Upper lobe of left lung (tissue), 6 donors: ENCODE measurements around the gene GFPT2. TPM values are rescaled to one million over a fixed set of nuclear protein-coding genes. Genes with fewer than 3 reads are reported as not detected.

Experiments
- ATAC-seq, 2 donors: fragments of 200-7000 bp; cut with Tn5 transposase; one replicate each; pipeline ENCODE4 v1.9.1; 2022; ENCODE audit warnings: mild to moderate bottlenecking in 2 of 2, moderate library complexity in 2 of 2; ENCODE audit not compliant: low FRiP score in 2 of 2
- DNase-seq, 2 donors: peaks; one replicate each; pipeline ENCODE4 v3.0.0-alpha.2; 2019 to 2020
- H3K27ac ChIP-seq, 4 donors: fragments of 200-600 bp; sonication (generic); one replicate each; pipeline ENCODE4 v1.5.1; 2016 to 2019
- H3K27me3 ChIP-seq, 4 donors: fragments of 200-600 bp; sonication (generic); one replicate each; pipeline ENCODE4 v1.5.1; 2017 to 2019
- H3K36me3 ChIP-seq, 4 donors: fragments of 200-600 bp; sonication (generic); one replicate each; pipeline ENCODE4 v1.5.1; 2016 to 2019
- H3K4me1 ChIP-seq, 4 donors: fragments of 200-600 bp; sonication (generic); one replicate each; pipeline ENCODE4 v1.5.1; 2018 to 2019
- H3K4me3 ChIP-seq, 4 donors: fragments of 200-600 bp; sonication (generic); one replicate each; pipeline ENCODE4 v1.5.1; 2017 to 2019; ENCODE audit warnings: mild to moderate bottlenecking in 2 of 4, moderate library complexity in 1 of 4
- H3K9me3 ChIP-seq, 4 donors: fragments of 200-600 bp; sonication (generic); one replicate each; pipeline ENCODE4 v1.5.1; 2018 to 2019
- EP300 ChIP-seq, 4 donors: sonication (generic); formaldehyde crosslinking; IDR thresholded peaks; one replicate each; pipeline ENCODE4 v1.5.1; 2017; ENCODE audit warnings: antibody characterized with exemption in 4 of 4, control low read depth in 2 of 4
- POLR2A ChIP-seq, 4 donors: fragments of 450-650 bp; IDR thresholded peaks; one replicate each; pipeline ENCODE4 v1.5.1; 2016 to 2017; ENCODE audit warnings: antibody characterized with exemption in 4 of 4, mild to moderate bottlenecking in 2 of 4
- POLR2AphosphoS5 ChIP-seq, 2 donors: sonication (generic); formaldehyde crosslinking; IDR thresholded peaks; one replicate each; pipeline ENCODE4 v1.5.1; 2017; ENCODE audit warnings: antibody characterized with exemption in 2 of 2
- WGBS, 2 donors: methylation state at CpG; one replicate each; pipeline ENCODE4 v1.1.5; 2017 to 2018; 5-methylcytosine and 5-hydroxymethylcytosine counted together
- total RNA-seq, 6 donors: library from RNA; depleted of rRNA in 4 of 6; stranded (reverse); fragments of >200 nt in 4 of 6; gene quantifications; one replicate each; pipeline versions ENCODE4 v1.1.0 to v1.2.1, GENCODE V29; 2016 to 2021
- TF ChIP-seq, protein P1 (sequence below), 6 experiments: fragments of 450-650 bp in 4 of 6; fragments of 200-600 bp in 2 of 6; sonication (generic) in 2 of 6; IDR thresholded peaks; one replicate each; pipeline ENCODE4 v1.5.1; 2016 to 2019; ENCODE audit warnings: antibody characterized with exemption in 6 of 6
- donor health status: DM: no; HTN: no; CAD: no; lungs with moderate emphysema.
- donor health status: DM: no; HTN: yes; CAD: no; lungs with severe emphysema.

The GFPT2 gene
- total RNA-seq, 6 donors from 2014 or later, result 6.8 to 35.4 (median 18.0) TPM

DNA sequence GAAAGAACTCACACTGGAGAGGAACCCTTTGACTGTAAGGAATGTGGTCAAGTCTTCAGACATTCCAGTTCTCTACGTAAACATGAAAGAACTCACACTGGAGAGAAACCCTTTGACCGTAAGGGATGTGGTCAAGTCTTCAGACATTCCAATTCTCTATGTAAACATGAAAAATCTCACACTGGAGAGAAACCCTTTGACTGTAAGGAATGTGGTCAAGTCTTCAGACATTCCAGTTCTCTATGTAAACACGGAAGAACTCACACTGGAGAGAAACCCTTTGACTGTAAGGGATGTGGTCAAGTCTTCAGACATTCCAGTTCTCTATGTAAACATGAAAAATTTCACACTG lies 93.9 kb downstream of the GFPT2 start:
- H3K4me1 ChIP-seq, result no peaks in the 10 kb centered on the region
- no peaks in the 10 kb centered on the region for H3K27me3 ChIP-seq
- DNase-seq (no peak), ATAC-seq (no peak)
- H3K4me3 ChIP-seq, result no peak overlapping the region
- peaks cover 19 to 98% (median 81%) of the 10 kb centered on the region in 4 donors for H3K36me3 ChIP-seq
- 67 to 81% methylated on average over 3 of the region's 3 CpGs for WGBS, 2 donors
- H3K27ac ChIP-seq, result no peak overlapping the region
- no peak for TF ChIP-seq POLR2AphosphoS5 (IDR thresholded peaks at IDR 0.05)
- no peak for TF ChIP-seq POLR2A (IDR thresholded peaks at IDR 0.05)
- no peak for TF ChIP-seq EP300 (IDR thresholded peaks at IDR 0.05)
- TF ChIP-seq, protein P1, sequence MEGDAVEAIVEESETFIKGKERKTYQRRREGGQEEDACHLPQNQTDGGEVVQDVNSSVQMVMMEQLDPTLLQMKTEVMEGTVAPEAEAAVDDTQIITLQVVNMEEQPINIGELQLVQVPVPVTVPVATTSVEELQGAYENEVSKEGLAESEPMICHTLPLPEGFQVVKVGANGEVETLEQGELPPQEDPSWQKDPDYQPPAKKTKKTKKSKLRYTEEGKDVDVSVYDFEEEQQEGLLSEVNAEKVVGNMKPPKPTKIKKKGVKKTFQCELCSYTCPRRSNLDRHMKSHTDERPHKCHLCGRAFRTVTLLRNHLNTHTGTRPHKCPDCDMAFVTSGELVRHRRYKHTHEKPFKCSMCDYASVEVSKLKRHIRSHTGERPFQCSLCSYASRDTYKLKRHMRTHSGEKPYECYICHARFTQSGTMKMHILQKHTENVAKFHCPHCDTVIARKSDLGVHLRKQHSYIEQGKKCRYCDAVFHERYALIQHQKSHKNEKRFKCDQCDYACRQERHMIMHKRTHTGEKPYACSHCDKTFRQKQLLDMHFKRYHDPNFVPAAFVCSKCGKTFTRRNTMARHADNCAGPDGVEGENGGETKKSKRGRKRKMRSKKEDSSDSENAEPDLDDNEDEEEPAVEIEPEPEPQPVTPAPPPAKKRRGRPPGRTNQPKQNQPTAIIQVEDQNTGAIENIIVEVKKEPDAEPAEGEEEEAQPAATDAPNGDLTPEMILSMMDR (IDR thresholded peaks at IDR 0.05), result no peak
- H3K9me3 ChIP-seq, result peaks cover 92 to 100% (median 100%) of the 10 kb centered on the region in 4 donors

- Histone ChIP-seq H3K9me3 (peaks cover 78 to 100% (median 99%) of the 10 kb centered on the region in 4 donors), H3K4me1 (no peaks in the 10 kb centered on the region), H3K4me3 (no peak overlapping the region), H3K27me3 (no peaks in the 10 kb centered on the region), H3K27ac (no peak overlapping the region), H3K36me3 (peaks cover 8 to 86% (median 63%) of the 10 kb centered on the region in 4 donors)
- no peak for DNase-seq
- no peak for TF ChIP-seq EP300 (IDR thresholded peaks at IDR 0.05)
- no peak for TF ChIP-seq POLR2AphosphoS5 (IDR thresholded peaks at IDR 0.05)
- TF ChIP-seq, protein P1 (IDR thresholded peaks at IDR 0.05), result no peak
- TF ChIP-seq POLR2A (IDR thresholded peaks at IDR 0.05), result no peak
- peak in 1 of 2 donors; percentile 28 for ATAC-seq
- WGBS, 2 donors, result 93 to 97% methylated on average over 19 to 20 of the region's 24 CpGs
Measured at GRCh38 chr5:180253036-180253824, 99.9 kb downstream of the GFPT2 start.

DNA sequence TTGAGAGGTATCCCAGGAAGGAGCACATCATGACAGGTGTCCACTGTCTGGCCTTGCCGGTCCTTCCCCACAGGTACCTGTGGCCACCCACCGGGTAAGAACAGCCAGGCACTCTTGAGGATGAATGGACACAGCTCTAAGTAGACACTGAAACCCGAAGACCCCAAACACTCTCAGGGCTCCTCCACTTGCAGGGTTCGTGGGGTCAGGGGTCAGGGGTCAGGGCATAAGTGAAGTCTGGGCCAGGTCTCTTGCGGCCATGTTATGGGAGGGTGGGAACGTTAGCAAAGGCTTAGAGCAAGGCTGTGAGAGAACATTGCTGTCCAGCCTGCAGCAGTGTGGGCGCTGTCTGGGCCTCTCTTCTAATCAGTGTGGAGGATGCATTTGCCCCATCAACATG lies 101.2 kb downstream of the GFPT2 start:
- Histone ChIP-seq H3K4me3 (no peak overlapping the region), H3K9me3 (peaks cover 76 to 99% (median 97%) of the 10 kb centered on the region in 4 donors), H3K36me3 (peaks cover 14 to 86% (median 62%) of the 10 kb centered on the region in 4 donors), H3K4me1 (no peaks in the 10 kb centered on the region), H3K27me3 (no peaks in the 10 kb centered on the region), H3K27ac (no peak overlapping the region)
- TF ChIP-seq EP300 (IDR thresholded peaks at IDR 0.05), result no peak
- TF ChIP-seq POLR2AphosphoS5 (IDR thresholded peaks at IDR 0.05), result no peak
- WGBS, 2 donors, result 90 to 98% methylated on average over 6 to 7 of the region's 7 CpGs
- DNase-seq (no peak), ATAC-seq (no peak)

GRCh38 chr5:180251141-180251540 lies 102.0 kb downstream of the GFPT2 start:
- H3K27ac ChIP-seq, result no peak overlapping the region
- H3K4me1 ChIP-seq, result no peaks in the 10 kb centered on the region
- peaks cover 68 to 96% (median 91%) of the 10 kb centered on the region in 4 donors for H3K9me3 ChIP-seq
- no peaks in the 10 kb centered on the region for H3K27me3 ChIP-seq
- 94 to 97% methylated on average over 8 to 9 of the region's 9 CpGs for WGBS, 2 donors
- ATAC-seq (no peak), DNase-seq (no peak)
- H3K4me3 ChIP-seq, result no peak overlapping the region
- peaks cover 16 to 85% (median 59%) of the 10 kb centered on the region in 4 donors for H3K36me3 ChIP-seq
- TF ChIP-seq EP300 (IDR thresholded peaks at IDR 0.05) (no peak), POLR2A (IDR thresholded peaks at IDR 0.05) (no peak), POLR2AphosphoS5 (IDR thresholded peaks at IDR 0.05) (no peak)
- TF ChIP-seq, protein P1 (IDR thresholded peaks at IDR 0.05), result no peak

Other genes with a start within 250 kb of the GFPT2 start
- not detected for gene RASGEF1C, start 144.1 kb downstream of the GFPT2 start, total RNA-seq
- gene MAPK9, start 61.3 kb downstream of the GFPT2 start, total RNA-seq, result 10 to 100 TPM; 20.8 to 58.5 (median 33.4) TPM
- 10 to 100 TPM in 5 of 6 donors, 1 to 10 TPM in 1; 9.7 to 27.8 (median 18.2) TPM for gene CNOT6, start 141.0 kb upstream of the GFPT2 start, total RNA-seq
- gene SCGB3A1, start 238.2 kb upstream of the GFPT2 start, total RNA-seq, result 100 to 1,000 TPM; 232 to 940 (median 596) TPM